ENCODE data around the gene NACC1.
"Not testable (repeated sequence)": the region's sequence is repeated elsewhere in the genome, so short reads cannot be mapped to it uniquely, and the experiment has no call there.

The NACC1 gene

GRCh38 chr19:13146763-13147563 lies 28.9 kb downstream of the NACC1 start:
- Histone ChIP-seq H3K4me1 (ENCODE audit: control insufficient read depth, insufficient read depth, low read length, poor library complexity, severe bottlenecking) (no peaks in the 10 kb centered on the region), H3K4me3 (ENCODE audit: insufficient read depth, low read depth, low read length, poor library complexity, severe bottlenecking) (no peak overlapping the region), H3K9me3 (ENCODE audit: control insufficient read depth, low read length) (no peaks in the 10 kb centered on the region), H3K27me3 (replicated peaks; ENCODE audit: control insufficient read depth, insufficient read depth, low read length, poor library complexity, severe bottlenecking) (no peaks in the 10 kb centered on the region), H3K27ac (ENCODE audit: insufficient read depth, low read length, poor library complexity, severe bottlenecking) (no peak overlapping the region), H3K36me3 (ENCODE audit: control insufficient read depth, insufficient read depth, low read length) (peaks cover 10% of the 10 kb centered on the region)
- DNase-seq, result no peak

- not testable (repeated sequence) for H3K4me1 ChIP-seq (ENCODE audit: control insufficient read depth, insufficient read depth, low read length, poor library complexity, severe bottlenecking); H3K27me3 ChIP-seq (replicated peaks; ENCODE audit: control insufficient read depth, insufficient read depth, low read length, poor library complexity, severe bottlenecking); H3K27ac ChIP-seq (ENCODE audit: insufficient read depth, low read length, poor library complexity, severe bottlenecking); DNase-seq; H3K9me3 ChIP-seq (ENCODE audit: control insufficient read depth, low read length)
- Histone ChIP-seq H3K36me3 (ENCODE audit: control insufficient read depth, insufficient read depth, low read length) (peaks cover 19% of the 10 kb centered on the region), H3K4me3 (ENCODE audit: insufficient read depth, low read depth, low read length, poor library complexity, severe bottlenecking) (peak overlapping the region; percentile 97)
Measured at GRCh38 chr19:13149173-13149627, 31.1 kb downstream of the NACC1 start.

GRCh38 chr19:13149628-13150186 lies 31.6 kb downstream of the NACC1 start:
- H3K4me3 ChIP-seq (ENCODE audit: insufficient read depth, low read depth, low read length, poor library complexity, severe bottlenecking), result peak overlapping the region; percentile 97
- no peaks in the 10 kb centered on the region for H3K4me1 ChIP-seq (ENCODE audit: control insufficient read depth, insufficient read depth, low read length, poor library complexity, severe bottlenecking)
- H3K36me3 ChIP-seq (ENCODE audit: control insufficient read depth, insufficient read depth, low read length), result peaks cover 16% of the 10 kb centered on the region
- H3K27ac ChIP-seq (ENCODE audit: insufficient read depth, low read length, poor library complexity, severe bottlenecking), result peak overlapping the region; percentile 94
- H3K27me3 ChIP-seq (replicated peaks; ENCODE audit: control insufficient read depth, insufficient read depth, low read length, poor library complexity, severe bottlenecking), result no peaks in the 10 kb centered on the region
- DNase-seq, result no peak
- no peaks in the 10 kb centered on the region for H3K9me3 ChIP-seq (ENCODE audit: control insufficient read depth, low read length)

- Histone ChIP-seq H3K4me1 (ENCODE audit: control insufficient read depth, insufficient read depth, low read length, poor library complexity, severe bottlenecking) (no peaks in the 10 kb centered on the region), H3K36me3 (ENCODE audit: control insufficient read depth, insufficient read depth, low read length) (peaks cover 15% of the 10 kb centered on the region), H3K27ac (ENCODE audit: insufficient read depth, low read length, poor library complexity, severe bottlenecking) (peak within 1 kb of the TSS; percentile 94), H3K4me3 (ENCODE audit: insufficient read depth, low read depth, low read length, poor library complexity, severe bottlenecking) (peak within 1 kb of the TSS; percentile 97), H3K9me3 (ENCODE audit: control insufficient read depth, low read length) (no peaks in the 10 kb centered on the region), H3K27me3 (replicated peaks; ENCODE audit: control insufficient read depth, insufficient read depth, low read length, poor library complexity, severe bottlenecking) (no peaks in the 10 kb centered on the region)
- peak; percentile 86 to 91 (median 91) for DNase-seq
Measured at GRCh38 chr19:13150187-13150930, 32.3 kb downstream of the NACC1 start, which contains the start of the genes IER2 and STX10. Gene IER2, plus strand, starts transcription at chr19:13150411. Its CDS starts 2,776 bp downstream, at chr19:13153187. Gene STX10, minus strand, starts transcription at chr19:13150375. Its CDS starts 202 bp downstream, at chr19:13150173.

GRCh38 chr19:13150931-13151604 lies 33.0 kb downstream of the NACC1 start:
- H3K4me1 ChIP-seq (ENCODE audit: control insufficient read depth, insufficient read depth, low read length, poor library complexity, severe bottlenecking), result peaks cover 2% of the 10 kb centered on the region
- peak overlapping the region; percentile 97 for H3K4me3 ChIP-seq (ENCODE audit: insufficient read depth, low read depth, low read length, poor library complexity, severe bottlenecking)

GRCh38 chr19:13151605-13152355 lies 33.7 kb downstream of the NACC1 start:
- H3K36me3 ChIP-seq (ENCODE audit: control insufficient read depth, insufficient read depth, low read length), result peaks cover 15% of the 10 kb centered on the region
- H3K4me1 ChIP-seq (ENCODE audit: control insufficient read depth, insufficient read depth, low read length, poor library complexity, severe bottlenecking), result peaks cover 8% of the 10 kb centered on the region
- DNase-seq, result peak; percentile 94 to 95 (median 94)
- H3K9me3 ChIP-seq (ENCODE audit: control insufficient read depth, low read length), result no peaks in the 10 kb centered on the region
- peak overlapping the region; percentile 97 for H3K4me3 ChIP-seq (ENCODE audit: insufficient read depth, low read depth, low read length, poor library complexity, severe bottlenecking)
- no peaks in the 10 kb centered on the region for H3K27me3 ChIP-seq (replicated peaks; ENCODE audit: control insufficient read depth, insufficient read depth, low read length, poor library complexity, severe bottlenecking)
- H3K27ac ChIP-seq (ENCODE audit: insufficient read depth, low read length, poor library complexity, severe bottlenecking), result peak overlapping the region; percentile 94

More at GRCh38 chr19:13150931-13151604, 33.0 kb downstream of the NACC1 start:
- Histone ChIP-seq H3K9me3 (ENCODE audit: control insufficient read depth, low read length) (no peaks in the 10 kb centered on the region), H3K27me3 (replicated peaks; ENCODE audit: control insufficient read depth, insufficient read depth, low read length, poor library complexity, severe bottlenecking) (no peaks in the 10 kb centered on the region), H3K27ac (ENCODE audit: insufficient read depth, low read length, poor library complexity, severe bottlenecking) (peak overlapping the region; percentile 94), H3K36me3 (ENCODE audit: control insufficient read depth, insufficient read depth, low read length) (peaks cover 15% of the 10 kb centered on the region)
- DNase-seq, result no peak

- Histone ChIP-seq H3K9me3 (ENCODE audit: control insufficient read depth, low read length) (no peaks in the 10 kb centered on the region), H3K27me3 (replicated peaks; ENCODE audit: control insufficient read depth, insufficient read depth, low read length, poor library complexity, severe bottlenecking) (no peaks in the 10 kb centered on the region), H3K36me3 (ENCODE audit: control insufficient read depth, insufficient read depth, low read length) (peaks cover 15% of the 10 kb centered on the region), H3K4me3 (ENCODE audit: insufficient read depth, low read depth, low read length, poor library complexity, severe bottlenecking) (peak overlapping the region; percentile 97), H3K4me1 (ENCODE audit: control insufficient read depth, insufficient read depth, low read length, poor library complexity, severe bottlenecking) (peaks cover 11% of the 10 kb centered on the region), H3K27ac (ENCODE audit: insufficient read depth, low read length, poor library complexity, severe bottlenecking) (peak overlapping the region; percentile 94)
- DNase-seq, result no peak
Measured at GRCh38 chr19:13152356-13152973, 34.4 kb downstream of the NACC1 start.

- Histone ChIP-seq H3K27ac (ENCODE audit: insufficient read depth, low read length, poor library complexity, severe bottlenecking) (peak overlapping the region; percentile 94), H3K4me1 (ENCODE audit: control insufficient read depth, insufficient read depth, low read length, poor library complexity, severe bottlenecking) (peaks cover 12% of the 10 kb centered on the region)
Measured at GRCh38 chr19:13152974-13153568, 35.0 kb downstream of the NACC1 start.

More at GRCh38 chr19:13152974-13153568, 35.0 kb downstream of the NACC1 start:
- Histone ChIP-seq H3K36me3 (ENCODE audit: control insufficient read depth, insufficient read depth, low read length) (peaks cover 15% of the 10 kb centered on the region), H3K4me3 (ENCODE audit: insufficient read depth, low read depth, low read length, poor library complexity, severe bottlenecking) (peak overlapping the region; percentile 97), H3K27me3 (replicated peaks; ENCODE audit: control insufficient read depth, insufficient read depth, low read length, poor library complexity, severe bottlenecking) (no peaks in the 10 kb centered on the region), H3K9me3 (ENCODE audit: control insufficient read depth, low read length) (no peaks in the 10 kb centered on the region)
- peak; percentile 92 to 97 (median 95) for DNase-seq
